Heart left ventricle (tissue), 13 donors: ENCODE results near the gene PRM3.

Source experiments
- POLR2A ChIP-seq, 2 donors: fragments of 450-650 bp; IDR thresholded peaks; one replicate each; pipeline ENCODE4 v1.6.1; 2017; ENCODE audit warnings: antibody characterized with exemption in 2 of 2, mild to moderate bottlenecking in 2 of 2, moderate library complexity in 2 of 2
- TF ChIP-seq, protein P1 (sequence below), 12 donors: fragments of 200-600 bp; sonication (generic) in 4 of 12; IDR thresholded peaks; one replicate each; pipeline versions ENCODE4 v1.5.0 to v1.8.0; 2018 to 2022; ENCODE audit warnings: antibody characterized with exemption in 12 of 12, mild to moderate bottlenecking in 5 of 12
- donor health status: ischemic (EF 13 %, LVEDD 7.1; RV severe dilation, severe dysfunction).
- donor health status: DM: no; HTN: yes; CAD: no.
- donor health status: DM: no; HTN: no; CAD: no.
- donor health status: ischemic (EF 25% LVEDD 6.9; RV normal size, moderate dysfunction).
- donor health status: ischemic (EF 25% LVEDD 5.7; RV mildly dilated, moderate dysfunction).
- donor health status: ischemic (EF 35%, LVEDD 5.7; RV mildly dilated, moderate dysfunction).
- donor health status: nonischemic (EF 11% LVEDD 7.7; RV severe dilation, severe dysfunction).
- donor health status: DM: yes; HTN: yes; CAD: no.
- donor health status: PGD.
- donor health status: ischemic (EF 29% LVEDD 5.4; RV normal size, mild dysfunction).
- donor health status: nonischemic (EF 23%, LVEDD 6.1; RV moderate dilation, normal function).

DNA sequence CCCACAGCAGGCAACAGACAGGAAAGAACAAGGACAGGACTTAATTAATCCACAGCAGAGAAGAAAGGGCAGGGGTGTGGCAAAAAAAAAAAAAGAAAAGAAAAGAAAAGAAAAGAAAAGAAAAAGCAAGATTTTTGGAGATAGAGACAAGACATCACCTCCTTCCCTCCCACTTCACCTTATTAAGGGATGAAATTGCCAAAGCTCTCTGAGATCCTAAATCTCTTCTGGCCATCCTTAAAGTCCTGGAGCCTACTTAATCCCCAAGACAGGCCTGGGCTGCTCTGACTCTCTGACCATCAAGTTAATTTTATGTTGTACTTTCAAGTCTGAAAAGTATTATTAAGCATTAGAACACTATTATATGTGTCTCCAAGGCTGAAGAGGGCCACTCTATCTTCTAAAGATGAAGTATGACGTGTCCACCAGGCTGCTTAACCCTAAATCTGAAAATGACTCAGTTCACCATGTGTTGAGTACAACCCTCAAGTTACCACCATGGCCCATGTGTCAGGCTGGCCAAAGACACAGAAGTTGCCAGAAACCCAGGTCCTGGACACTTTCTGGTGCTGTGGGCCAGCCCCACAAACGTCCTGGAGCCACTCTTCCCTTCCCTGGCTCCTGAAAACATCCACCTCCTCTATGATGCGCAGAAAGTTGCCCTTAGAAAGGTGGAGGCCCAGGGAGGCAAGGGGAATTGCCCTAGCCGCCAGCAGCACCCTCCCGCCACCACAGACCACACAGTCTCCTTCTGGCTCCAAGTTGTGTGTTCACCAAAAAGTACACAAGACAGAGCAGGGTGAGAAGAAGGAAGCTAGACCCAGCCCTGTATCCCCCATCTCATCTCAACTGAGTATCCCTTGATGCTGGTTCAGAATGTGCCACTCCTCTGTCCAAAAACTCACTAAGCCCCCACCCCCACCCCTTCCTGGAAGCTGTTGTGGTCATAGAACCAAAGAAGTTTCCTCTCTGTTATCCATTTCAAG lies 20.1 kb downstream of the PRM3 start:
- TF ChIP-seq, protein P1, sequence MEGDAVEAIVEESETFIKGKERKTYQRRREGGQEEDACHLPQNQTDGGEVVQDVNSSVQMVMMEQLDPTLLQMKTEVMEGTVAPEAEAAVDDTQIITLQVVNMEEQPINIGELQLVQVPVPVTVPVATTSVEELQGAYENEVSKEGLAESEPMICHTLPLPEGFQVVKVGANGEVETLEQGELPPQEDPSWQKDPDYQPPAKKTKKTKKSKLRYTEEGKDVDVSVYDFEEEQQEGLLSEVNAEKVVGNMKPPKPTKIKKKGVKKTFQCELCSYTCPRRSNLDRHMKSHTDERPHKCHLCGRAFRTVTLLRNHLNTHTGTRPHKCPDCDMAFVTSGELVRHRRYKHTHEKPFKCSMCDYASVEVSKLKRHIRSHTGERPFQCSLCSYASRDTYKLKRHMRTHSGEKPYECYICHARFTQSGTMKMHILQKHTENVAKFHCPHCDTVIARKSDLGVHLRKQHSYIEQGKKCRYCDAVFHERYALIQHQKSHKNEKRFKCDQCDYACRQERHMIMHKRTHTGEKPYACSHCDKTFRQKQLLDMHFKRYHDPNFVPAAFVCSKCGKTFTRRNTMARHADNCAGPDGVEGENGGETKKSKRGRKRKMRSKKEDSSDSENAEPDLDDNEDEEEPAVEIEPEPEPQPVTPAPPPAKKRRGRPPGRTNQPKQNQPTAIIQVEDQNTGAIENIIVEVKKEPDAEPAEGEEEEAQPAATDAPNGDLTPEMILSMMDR (IDR thresholded peaks at IDR 0.05), result no peak
- TF ChIP-seq POLR2A (IDR thresholded peaks at IDR 0.05), result no peak
